OCI-LY1 (cell line): ENCODE data around the gene CLSTN2.

ENCODE experiments used
- H2AFZ ChIP-seq: fragments of 200-600 bp; sonication (generic), shearing (Covaris generic); 2 replicates; pipeline ENCODE4 v1.6.0; 2014; ENCODE audit warnings: antibody characterized with exemption, mild to moderate bottlenecking, low read length
- H3F3A ChIP-seq: fragments of 200-600 bp; sonication (generic), shearing (Covaris generic); 2 replicates; pipeline ENCODE4 v1.6.0; 2014; ENCODE audit warnings: mild to moderate bottlenecking, antibody characterized with exemption, low read length, moderate library complexity; ENCODE audit not compliant: insufficient read depth
- H3K27ac ChIP-seq: fragments of 200-600 bp; sonication (generic); 2 replicates; pipeline ENCODE4 v1.5.1; 2014; ENCODE audit warnings: low read length, mixed run types, mild to moderate bottlenecking, low read depth; ENCODE audit not compliant: poor library complexity, severe bottlenecking
- H3K27me3 ChIP-seq: fragments of 200-600 bp; sonication (generic); 2 replicates; pipeline ENCODE4 v1.6.0; 2014; ENCODE audit warnings: antibody characterized with exemption, mild to moderate bottlenecking, low read length, moderate library complexity; ENCODE audit not compliant: insufficient read depth
- H3K36me3 ChIP-seq: fragments of 200-600 bp; sonication (generic); 2 replicates; pipeline ENCODE4 v1.6.1; 2014; ENCODE audit warnings: mild to moderate bottlenecking, antibody characterized with exemption, low read length, moderate library complexity, mixed read lengths; ENCODE audit not compliant: insufficient read depth
- H3K4me1 ChIP-seq: fragments of 200-600 bp; sonication (generic); 2 replicates; pipeline ENCODE4 v1.5.1; 2014; ENCODE audit warnings: mild to moderate bottlenecking, low read length, moderate library complexity; ENCODE audit not compliant: insufficient read depth, severe bottlenecking
- H3K4me2 ChIP-seq: fragments of 200-600 bp; sonication (generic), shearing (Covaris generic); 2 replicates; pipeline ENCODE4 v1.6.1; 2014; ENCODE audit warnings: low read length
- H3K4me3 ChIP-seq: fragments of 200-600 bp; sonication (generic); 2 replicates; pipeline ENCODE4 v1.5.1; 2014; ENCODE audit warnings: low read length, low read depth, mild to moderate bottlenecking, mixed read lengths; ENCODE audit not compliant: poor library complexity, severe bottlenecking
- H3K79me2 ChIP-seq: fragments of 200-600 bp; shearing (Covaris generic); 2 replicates; pipeline ENCODE4 v1.6.1; 2016; ENCODE audit warnings: mixed run types, low read length, mixed read lengths; ENCODE audit not compliant: insufficient read depth
- H3K9ac ChIP-seq: fragments of 200-600 bp; sonication (generic), shearing (Covaris generic); 2 replicates; pipeline ENCODE4 v1.6.1; 2014; ENCODE audit warnings: mild to moderate bottlenecking, low read length, mixed read lengths
- H3K9me2 ChIP-seq: fragments of 200-600 bp; sonication (generic), shearing (Covaris generic); 2 replicates; pipeline ENCODE4 v1.6.1; 2014; ENCODE audit warnings: low read depth, mild to moderate bottlenecking, low read length, mixed read lengths
- H3K9me3 ChIP-seq: fragments of 200-600 bp; shearing (Covaris generic); 2 replicates; pipeline ENCODE4 v1.6.1; 2014; ENCODE audit warnings: low read length, mixed read lengths
- H4K20me1 ChIP-seq: fragments of 200-600 bp; sonication (generic), shearing (Covaris generic); 2 replicates; pipeline ENCODE4 v1.6.0; 2016; ENCODE audit warnings: mild to moderate bottlenecking, low read length; ENCODE audit not compliant: insufficient read depth
- CTCF ChIP-seq: fragments of 200-600 bp; sonication (generic), shearing (Covaris generic); IDR thresholded peaks from 2 replicates; pipeline ENCODE4 v1.5.1; 2017; ENCODE audit warnings: mild to moderate bottlenecking, antibody characterized with exemption, low read length, moderate library complexity, mixed read lengths
- EZH2 ChIP-seq: fragments of 200-600 bp; sonication (generic), shearing (Covaris generic); IDR thresholded peaks from 2 replicates; pipeline ENCODE4 v1.8.0; 2017; ENCODE audit warnings: borderline replicate concordance, mixed run types, mild to moderate bottlenecking, antibody characterized with exemption, low read length, moderate library complexity, mixed read lengths

Gene CLSTN2

GRCh38 chr3:140088058-140088457 lies 153.1 kb downstream of the CLSTN2 start:
- Histone ChIP-seq H3K9ac (no peak overlapping the region), H3K27me3 (0 out of 2 replicates have a peak, but pooled peaks cover 3% of the 10 kb centered on the region), H3K4me1 (no peaks in the 10 kb centered on the region), H3K36me3 (no peaks in the 10 kb centered on the region), H3F3A (no peaks in the 10 kb centered on the region), H3K79me2 (no peaks in the 10 kb centered on the region), H3K9me2 (no peaks in the 10 kb centered on the region), H2AFZ (no peak overlapping the region), H3K4me3 (no peak overlapping the region), H3K9me3 (no peaks in the 10 kb centered on the region), H3K27ac (no peak overlapping the region), H3K4me2 (no peak overlapping the region), H4K20me1 (no peaks in the 10 kb centered on the region)
- TF ChIP-seq EZH2: no peak
- TF ChIP-seq CTCF: no peak

- no peaks in the 10 kb centered on the region for H3K36me3 ChIP-seq
- H3K4me2 ChIP-seq: no peak overlapping the region
- no peaks in the 10 kb centered on the region for H3K79me2 ChIP-seq
- H3K9me2 ChIP-seq: no peaks in the 10 kb centered on the region
- 0 out of 2 replicates have a peak, but pooled peaks cover 3% of the 10 kb centered on the region for H3K27me3 ChIP-seq
- H3K27ac ChIP-seq: no peak overlapping the region
- no peaks in the 10 kb centered on the region for H3K4me1 ChIP-seq
- no peaks in the 10 kb centered on the region for H3F3A ChIP-seq
- no peak overlapping the region for H2AFZ ChIP-seq
- TF ChIP-seq CTCF: no peak
- no peaks in the 10 kb centered on the region for H4K20me1 ChIP-seq
- no peaks in the 10 kb centered on the region for H3K9me3 ChIP-seq
- H3K4me3 ChIP-seq: no peak overlapping the region
- H3K9ac ChIP-seq: no peak overlapping the region
Observed at GRCh38 chr3:140088513-140088912, 153.5 kb downstream of the CLSTN2 start.

GRCh38 chr3:140089403-140090072 lies 154.6 kb downstream of the CLSTN2 start:
- Histone ChIP-seq H3K27ac (no peak overlapping the region), H3K36me3 (no peaks in the 10 kb centered on the region), H3K9ac (no peak overlapping the region), H3K4me1 (no peaks in the 10 kb centered on the region), H2AFZ (no peak overlapping the region), H3K9me2 (no peaks in the 10 kb centered on the region), H3K79me2 (no peaks in the 10 kb centered on the region), H3K27me3 (0 out of 2 replicates have a peak, but pooled peaks cover 3% of the 10 kb centered on the region), H3K4me3 (no peak overlapping the region), H4K20me1 (no peaks in the 10 kb centered on the region), H3K9me3 (no peaks in the 10 kb centered on the region), H3K4me2 (no peak overlapping the region), H3F3A (no peaks in the 10 kb centered on the region)
- TF ChIP-seq EZH2: no peak
- no peak for TF ChIP-seq CTCF
